ENCODE data around the gene CARM1. TPM values are rescaled to one million over a fixed set of nuclear protein-coding genes. Genes with fewer than 3 reads are reported as not detected.

The CARM1 gene
- total and polyA plus RNA-seq, 2 experiments from 2014 or later = 43.3 to 118 TPM

- Histone ChIP-seq H3K9me2 (ENCODE audit: insufficient read depth) (no peaks in the 10 kb centered on the region), H3K4me2 (peak overlapping the region; percentile 65), H3K79me2 (replicated peaks; ENCODE audit: insufficient read depth) (peaks cover 97% of the 10 kb centered on the region), H3K27ac (ENCODE audit: low read depth) (peak overlapping the region; percentile 97), H3K4me3 (no peak overlapping the region), H2AFZ (no peak overlapping the region), H3K4me1 (ENCODE audit: insufficient read depth) (peaks cover 84% of the 10 kb centered on the region), H3K36me3 (ENCODE audit: insufficient read depth) (no peaks in the 10 kb centered on the region), H3F3A (replicated peaks; ENCODE audit: low read depth) (peaks cover 39% of the 10 kb centered on the region), H3K27me3 (ENCODE audit: insufficient read depth) (no peaks in the 10 kb centered on the region), H4K20me1 (replicated peaks; ENCODE audit: insufficient read depth) (peaks cover 5% of the 10 kb centered on the region)
- peaks cover 62% of the 10 kb centered on the region for H3K4me1 Mint-ChIP-seq
- peaks cover 8% of the 10 kb centered on the region for H3K27me3 Mint-ChIP-seq (ENCODE audit: insufficient read depth, low read depth, poor library complexity)
- H3K27ac Mint-ChIP-seq = peak overlapping the region; percentile 82
- H3K4me3 Mint-ChIP-seq = peak overlapping the region; percentile 20; the same call in 2 of the 3 replicates
- no peaks in the 10 kb centered on the region for H3K36me3 Mint-ChIP-seq (ENCODE audit: low read depth)
- DNase-seq (ENCODE audit: low spot score) (peak; percentile 83), ATAC-seq (peak; percentile 15)
- TF ChIP-seq EZH2 (IDR thresholded peaks at IDR 0.05; ENCODE audit: low read depth, unreplicated experiment) (no peak), ZNF114 (CRISPR knock-in tag; IDR thresholded peaks at IDR 0.05) (no peak), JUNB (IDR thresholded peaks at IDR 0.05; ENCODE audit: unreplicated experiment) (no peak), NANOG (IDR thresholded peaks at IDR 0.05; ENCODE audit: borderline replicate concordance) (no peak), EZH2phosphoT487 (IDR thresholded peaks at IDR 0.05; ENCODE audit: unreplicated experiment) (no peak), ZNF462 (CRISPR knock-in tag; IDR thresholded peaks at IDR 0.05) (no peak)
- H3K9me3 Mint-ChIP-seq = no peaks in the 10 kb centered on the region
Observed at GRCh38 chr19:10885201-10886169, 14.1 kb downstream of the CARM1 start.
